Activated naive CD4-positive, alpha-beta T cell treated with Interleukin-2 at 50 U/mL for 16 hours (primary cell): ENCODE data around the gene TMEM178B.
"Not testable (repeated sequence)": the region's sequence is repeated elsewhere in the genome, so short reads cannot be mapped to it uniquely, and the experiment has no call there.

Source experiments
- DNase-seq: peaks from one replicate; pipeline ENCODE4 v3.0.0-alpha.2; 2020

The TMEM178B gene

GRCh38 chr7:141144921-141145629 is 71.2 kb downstream of the TMEM178B start:
- no peak for DNase-seq

- no peak for DNase-seq
Measured at GRCh38 chr7:141145630-141145982, 71.7 kb downstream of the TMEM178B start.

GRCh38 chr7:141147482-141147881 is 73.6 kb downstream of the TMEM178B start:
- no peak for DNase-seq

GRCh38 chr7:141150465-141150864 is 76.6 kb downstream of the TMEM178B start:
- no peak for DNase-seq

GRCh38 chr7:141151746-141152145 is 77.9 kb downstream of the TMEM178B start:
- DNase-seq = no peak

- DNase-seq = no peak
Measured at GRCh38 chr7:141153231-141153630, 79.4 kb downstream of the TMEM178B start.

- no peak for DNase-seq
Measured at GRCh38 chr7:141154131-141154732, 80.4 kb downstream of the TMEM178B start.

- DNase-seq = no peak
Measured at GRCh38 chr7:141156407-141156806, 82.5 kb downstream of the TMEM178B start.

- DNase-seq = no peak
Measured at GRCh38 chr7:141157138-141157765, 83.4 kb downstream of the TMEM178B start.

- DNase-seq = no peak
Measured at GRCh38 chr7:141158561-141158960, 84.7 kb downstream of the TMEM178B start.

GRCh38 chr7:141160246-141160860 is 86.5 kb downstream of the TMEM178B start:
- no peak for DNase-seq

GRCh38 chr7:141161550-141162535 is 88.0 kb downstream of the TMEM178B start:
- DNase-seq = no peak

GRCh38 chr7:141165521-141165920 is 91.7 kb downstream of the TMEM178B start:
- no peak for DNase-seq

- DNase-seq = no peak
Measured at GRCh38 chr7:141166926-141167325, 93.1 kb downstream of the TMEM178B start.

- DNase-seq = no peak
Measured at GRCh38 chr7:141167381-141167964, 93.6 kb downstream of the TMEM178B start.

- not testable (repeated sequence) for DNase-seq
Measured at GRCh38 chr7:141169157-141169556, 95.3 kb downstream of the TMEM178B start.

GRCh38 chr7:141175728-141176127 is 101.9 kb downstream of the TMEM178B start:
- DNase-seq = not testable (repeated sequence)

- not testable (repeated sequence) for DNase-seq
Measured at GRCh38 chr7:141177120-141177519, 103.3 kb downstream of the TMEM178B start.

- no peak for DNase-seq
Measured at GRCh38 chr7:141178486-141179135, 104.7 kb downstream of the TMEM178B start.

- no peak for DNase-seq
Measured at GRCh38 chr7:141181812-141182211, 107.9 kb downstream of the TMEM178B start.

- no peak for DNase-seq
Measured at GRCh38 chr7:141184532-141185190, 110.8 kb downstream of the TMEM178B start.
